GM12892 (cell line): ENCODE measurements around the gene CNTFR.
A peak's percentile ranks its signal among the peaks of the same experiment; 100 is the strongest.
"Not testable (repeated sequence)": the region's sequence is repeated elsewhere in the genome, so short reads cannot be mapped to it uniquely, and the experiment has no call there.

ENCODE experiments used
- DNase-seq: peaks from one replicate; pipeline ENCODE4 v3.0.0; 2011; ENCODE audit not compliant: insufficient read length
- FAIRE-seq: peaks from 2 replicates; lab custom pipeline; 2011; peaks lifted over from hg19 to GRCh38; lab: Jason Lieb, UNC
- POLR2A ChIP-seq: IDR thresholded peaks from 2 replicates; pipeline ENCODE4 v1.6.1; 2011; ENCODE audit warnings: low read depth, low read length, control low read depth
- POLR2AphosphoS5 ChIP-seq: IDR thresholded peaks from 2 replicates; pipeline ENCODE4 v1.6.1; 2011; ENCODE audit warnings: low read depth, low read length, control low read depth
- TAF1 ChIP-seq: IDR thresholded peaks from 2 replicates; pipeline ENCODE4 v1.6.1; 2011; ENCODE audit warnings: low read depth, mild to moderate bottlenecking, control low read depth, low read length, borderline replicate concordance

The CNTFR gene

DNA sequence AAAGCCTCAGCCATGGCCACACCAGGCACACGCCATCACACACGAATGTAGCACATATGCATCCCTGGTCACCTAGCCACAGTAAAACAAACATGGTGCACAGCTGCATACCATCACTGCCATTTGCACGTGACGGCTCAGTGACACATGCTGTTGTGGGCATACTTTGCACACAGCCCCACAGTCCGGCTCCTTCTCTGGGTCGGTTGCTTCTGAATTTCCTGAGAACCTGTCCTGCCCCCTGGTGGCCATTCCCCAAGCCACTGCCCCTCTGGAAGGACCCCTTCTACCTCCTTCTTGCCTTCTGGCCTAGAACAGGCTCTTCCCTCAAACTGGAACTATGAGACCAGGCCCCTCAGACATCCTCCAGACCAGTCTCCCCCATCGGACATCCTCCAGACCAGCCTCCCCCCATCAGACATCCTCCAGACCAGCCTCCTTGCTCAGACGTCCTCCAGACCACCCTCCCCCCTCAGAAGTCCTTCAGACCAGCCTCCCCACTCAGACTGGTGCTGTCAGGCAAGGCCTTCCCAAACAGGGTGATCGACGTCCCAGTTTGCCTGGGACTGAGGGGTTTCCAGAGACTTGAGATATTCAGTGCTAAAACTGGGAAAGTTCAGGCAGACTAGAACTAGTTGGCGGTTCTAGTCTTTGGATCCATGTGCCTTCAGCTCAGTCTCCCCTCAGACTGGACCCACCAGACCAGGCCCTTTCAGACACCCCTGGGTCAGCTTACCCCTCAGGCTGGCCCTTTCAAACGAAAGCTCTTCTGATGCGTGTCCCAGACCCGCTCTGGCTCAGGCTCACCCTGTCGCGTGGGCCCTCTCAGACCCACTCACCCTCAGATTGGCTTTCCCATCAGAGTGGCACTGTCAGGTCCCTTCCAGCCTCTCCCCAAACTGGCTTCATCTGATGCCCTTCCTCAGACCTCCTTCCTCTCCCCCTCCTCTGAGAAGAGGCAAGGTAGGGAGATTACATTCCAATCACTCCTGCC lies 42.4 kb downstream of the CNTFR start:
- TF ChIP-seq POLR2AphosphoS5 (no peak), TAF1 (no peak), POLR2A (no peak)
- DNase-seq (no peak), FAIRE-seq (peak; percentile 85)

DNA sequence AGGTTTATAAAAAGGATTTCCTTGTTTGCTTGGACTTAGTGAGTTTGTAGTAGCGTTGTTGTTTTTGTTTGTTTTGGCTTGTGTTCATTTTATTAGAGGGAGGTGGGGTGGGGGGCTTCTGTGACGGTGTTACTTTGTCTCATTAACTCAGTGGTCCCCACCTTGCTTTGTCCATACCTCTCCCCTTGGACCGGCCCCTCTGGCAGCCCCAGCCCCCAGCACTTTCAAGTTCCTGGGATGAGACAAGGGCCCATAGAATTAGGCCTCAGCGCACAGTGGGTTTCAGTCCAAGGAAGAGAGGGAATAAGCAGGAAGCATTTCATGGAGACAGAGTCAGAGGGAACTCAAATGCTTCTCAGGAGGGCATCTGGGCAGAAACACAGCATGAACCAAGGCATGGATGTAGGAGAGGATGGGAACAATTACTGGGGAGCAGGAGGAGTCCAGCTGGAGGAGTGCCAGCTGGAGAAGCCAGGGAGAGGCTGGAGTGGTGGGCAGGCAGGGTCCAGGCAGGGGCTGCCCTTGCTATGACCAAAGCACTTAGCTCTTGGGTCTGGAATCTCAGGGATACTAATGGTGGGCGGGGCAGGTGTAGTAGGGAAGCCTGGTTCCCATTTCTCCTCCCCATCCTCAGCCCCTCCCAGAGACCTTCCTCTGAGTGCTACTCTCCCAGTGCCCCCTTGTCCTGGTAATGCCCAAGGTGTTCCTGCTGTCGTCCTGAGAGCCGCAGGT lies 43.3 kb downstream of the CNTFR start:
- no peak for DNase-seq
- no peak for FAIRE-seq
- TF ChIP-seq TAF1 (no peak), POLR2A (no peak), POLR2AphosphoS5 (no peak)

- TF ChIP-seq POLR2A, result no peak
- TF ChIP-seq TAF1, result no peak
- no peak for TF ChIP-seq POLR2AphosphoS5
- DNase-seq (no peak), FAIRE-seq (no peak)
Observed at GRCh38 chr9:34545497-34545896, 44.0 kb downstream of the CNTFR start.

- no peak for TF ChIP-seq POLR2AphosphoS5
- no peak for TF ChIP-seq POLR2A
- no peak for TF ChIP-seq TAF1
- DNase-seq, result no peak
- no peak for FAIRE-seq
Observed at GRCh38 chr9:34544035-34544434, 45.5 kb downstream of the CNTFR start.

GRCh38 chr9:34541540-34541939 lies 48.0 kb downstream of the CNTFR start:
- FAIRE-seq (no peak), DNase-seq (no peak)
- TF ChIP-seq TAF1 (no peak), POLR2AphosphoS5 (no peak), POLR2A (no peak)

- DNase-seq, result no peak
- no peak for FAIRE-seq
- TF ChIP-seq POLR2A (no peak), TAF1 (no peak), POLR2AphosphoS5 (no peak)
Observed at GRCh38 chr9:34540827-34541226, 48.7 kb downstream of the CNTFR start.

DNA sequence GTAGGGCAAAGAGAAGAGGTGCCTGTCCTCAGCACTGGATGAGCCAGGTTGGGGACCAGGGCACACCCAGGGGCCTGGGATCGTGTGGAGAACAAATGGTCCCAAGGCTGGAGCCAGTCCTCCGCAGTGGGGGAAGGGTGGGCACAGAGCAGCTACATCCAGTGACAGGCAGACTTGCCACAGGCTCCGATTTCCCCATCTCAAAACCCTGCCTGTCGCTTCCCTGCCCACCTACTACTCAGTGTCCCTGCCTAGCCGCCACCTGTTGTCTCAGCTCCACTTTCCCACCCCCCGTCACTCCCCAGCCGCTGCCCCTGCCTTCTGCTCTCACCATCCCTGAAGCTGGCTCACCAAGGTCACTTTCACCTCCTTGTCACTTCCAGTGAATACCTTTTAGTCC lies 52.8 kb downstream of the CNTFR start:
- DNase-seq (no peak), FAIRE-seq (no peak)
- TF ChIP-seq POLR2A (no peak), POLR2AphosphoS5 (no peak), TAF1 (no peak)

- DNase-seq, FAIRE-seq: not testable (repeated sequence)
Observed at GRCh38 chr9:34532041-34532440, 57.5 kb downstream of the CNTFR start.

GRCh38 chr9:34526026-34526425 lies 63.5 kb downstream of the CNTFR start:
- FAIRE-seq, result no peak
- TF ChIP-seq POLR2A, result no peak
- no peak for TF ChIP-seq TAF1

GRCh38 chr9:34524349-34524748 lies 65.2 kb downstream of the CNTFR start:
- FAIRE-seq (no peak), DNase-seq (no peak)
- TF ChIP-seq POLR2A (no peak), TAF1 (no peak), POLR2AphosphoS5 (no peak)

More at GRCh38 chr9:34526026-34526425, 63.5 kb downstream of the CNTFR start:
- DNase-seq, result no peak

- peak; percentile 68 for FAIRE-seq
- DNase-seq, result peak; percentile 81
- TF ChIP-seq POLR2AphosphoS5, result no peak
- TF ChIP-seq TAF1, result no peak
- TF ChIP-seq POLR2A, result no peak
Observed at GRCh38 chr9:34522971-34523797, 66.3 kb downstream of the CNTFR start, which contains the start of gene ENHO. TSS of gene ENHO (minus strand) at chr9:34522990. CDS start at chr9:34521695, 1,295 bp downstream.
